VCaP (cell line): ENCODE data around the gene ODAD4.

Source experiments
- H3K27ac ChIP-seq: fragments of 450-650 bp; 2 replicates; pipeline ENCODE4 v1.5.1; 2017
- CTCF ChIP-seq: fragments of 450-650 bp; conservative IDR thresholded peaks from 2 replicates; pipeline ENCODE4 v1.5.1; 2017; ENCODE audit warnings: mild to moderate bottlenecking, moderate library complexity

The ODAD4 gene

GRCh38 chr17:41907185-41907556 is 23.2 kb upstream of the ODAD4 start:
- H3K27ac ChIP-seq: no peak overlapping the region
- TF ChIP-seq CTCF: no peak

- TF ChIP-seq CTCF: no peak
- no peak overlapping the region for H3K27ac ChIP-seq
Measured at GRCh38 chr17:41907633-41908539, 22.5 kb upstream of the ODAD4 start.

- no peak for TF ChIP-seq CTCF
- no peak overlapping the region for H3K27ac ChIP-seq
Measured at GRCh38 chr17:41909088-41909487, 21.3 kb upstream of the ODAD4 start.

GRCh38 chr17:41910701-41911391 is 19.6 kb upstream of the ODAD4 start:
- H3K27ac ChIP-seq: no peak overlapping the region
- TF ChIP-seq CTCF: no peak

- no peak overlapping the region for H3K27ac ChIP-seq
- no peak for TF ChIP-seq CTCF
Measured at GRCh38 chr17:41912925-41913324, 17.5 kb upstream of the ODAD4 start.

GRCh38 chr17:41913798-41914197 is 16.6 kb upstream of the ODAD4 start:
- no peak for TF ChIP-seq CTCF
- H3K27ac ChIP-seq: no peak overlapping the region

GRCh38 chr17:41914358-41914766 is 16.1 kb upstream of the ODAD4 start:
- no peak overlapping the region for H3K27ac ChIP-seq
- no peak for TF ChIP-seq CTCF
